ENCODE measurements around the gene KCTD17. TPM values are rescaled to one million over a fixed set of nuclear protein-coding genes. Genes with fewer than 3 reads are reported as not detected.

Gene KCTD17
- total RNA-seq, 1 donor, result 25.0 TPM

DNA sequence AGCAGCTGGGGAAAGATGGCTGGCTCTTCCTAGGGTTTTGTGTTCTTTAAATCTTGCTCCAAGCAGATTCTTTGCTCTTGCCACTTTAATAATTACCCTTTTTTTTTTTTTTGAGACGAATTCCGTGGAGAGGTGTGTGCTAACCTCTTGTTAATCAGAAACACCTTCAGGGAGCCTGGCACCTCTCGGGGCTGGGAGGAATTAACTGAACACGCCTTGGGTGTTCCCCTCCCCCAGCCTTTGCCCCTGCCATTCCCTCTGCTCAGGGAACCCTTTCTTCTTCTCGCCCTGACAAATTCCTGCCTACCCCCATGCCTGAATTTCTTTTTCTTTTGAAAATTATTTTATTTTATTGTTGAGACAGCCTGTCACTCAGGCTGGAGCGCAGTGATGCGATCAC lies 40.5 kb downstream of the KCTD17 start:
- Histone ChIP-seq H3K79me2 (ENCODE audit: insufficient read depth, low read length) (no peaks in the 10 kb centered on the region), H3K27me3 (ENCODE audit: insufficient read depth, low read length) (peaks cover 23% of the 10 kb centered on the region), H2AFZ (ENCODE audit: low read length) (no peak overlapping the region), H3K4me3 (ENCODE audit: insufficient read depth, low read length) (no peak overlapping the region), H3K27ac (ENCODE audit: low read depth, low read length) (no peak overlapping the region), H4K20me1 (ENCODE audit: insufficient read depth, low read length) (no peaks in the 10 kb centered on the region), H3K4me2 (ENCODE audit: insufficient read depth, low read length) (no peak overlapping the region), H3K9me3 (ENCODE audit: low read depth, low read length) (no peaks in the 10 kb centered on the region), H3K36me3 (ENCODE audit: insufficient read depth, low read length) (no peaks in the 10 kb centered on the region), H3K4me1 (ENCODE audit: insufficient read depth, low read length) (no peaks in the 10 kb centered on the region)
- no peak for DNase-seq (ENCODE audit: insufficient read length, low spot score, missing footprints)
- TF ChIP-seq, protein P1, sequence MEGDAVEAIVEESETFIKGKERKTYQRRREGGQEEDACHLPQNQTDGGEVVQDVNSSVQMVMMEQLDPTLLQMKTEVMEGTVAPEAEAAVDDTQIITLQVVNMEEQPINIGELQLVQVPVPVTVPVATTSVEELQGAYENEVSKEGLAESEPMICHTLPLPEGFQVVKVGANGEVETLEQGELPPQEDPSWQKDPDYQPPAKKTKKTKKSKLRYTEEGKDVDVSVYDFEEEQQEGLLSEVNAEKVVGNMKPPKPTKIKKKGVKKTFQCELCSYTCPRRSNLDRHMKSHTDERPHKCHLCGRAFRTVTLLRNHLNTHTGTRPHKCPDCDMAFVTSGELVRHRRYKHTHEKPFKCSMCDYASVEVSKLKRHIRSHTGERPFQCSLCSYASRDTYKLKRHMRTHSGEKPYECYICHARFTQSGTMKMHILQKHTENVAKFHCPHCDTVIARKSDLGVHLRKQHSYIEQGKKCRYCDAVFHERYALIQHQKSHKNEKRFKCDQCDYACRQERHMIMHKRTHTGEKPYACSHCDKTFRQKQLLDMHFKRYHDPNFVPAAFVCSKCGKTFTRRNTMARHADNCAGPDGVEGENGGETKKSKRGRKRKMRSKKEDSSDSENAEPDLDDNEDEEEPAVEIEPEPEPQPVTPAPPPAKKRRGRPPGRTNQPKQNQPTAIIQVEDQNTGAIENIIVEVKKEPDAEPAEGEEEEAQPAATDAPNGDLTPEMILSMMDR (IDR thresholded peaks at IDR 0.05; ENCODE audit: extremely low read depth, low read depth, low read length), result no peak

DNA sequence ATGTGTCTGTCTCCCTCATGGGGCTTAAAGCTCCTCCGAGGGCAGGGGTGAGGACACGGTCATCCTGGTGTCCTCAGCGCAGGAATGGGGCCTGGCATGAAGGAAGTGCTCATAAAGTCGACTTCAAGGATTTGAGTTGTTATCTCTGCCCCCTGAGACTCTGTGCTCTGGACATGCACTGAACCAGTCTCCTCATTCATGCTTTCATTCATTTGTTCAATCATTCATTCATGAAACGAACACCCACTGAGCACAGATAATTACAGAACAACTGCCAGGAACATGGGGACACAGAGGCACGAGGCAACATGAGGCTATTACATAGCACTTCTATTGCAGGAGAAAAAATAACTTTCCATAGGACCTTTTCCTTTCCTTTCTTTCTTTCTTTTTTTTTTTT lies 41.5 kb downstream of the KCTD17 start:
- Histone ChIP-seq H3K27ac (ENCODE audit: low read depth, low read length) (no peak overlapping the region), H4K20me1 (ENCODE audit: insufficient read depth, low read length) (no peaks in the 10 kb centered on the region), H3K27me3 (ENCODE audit: insufficient read depth, low read length) (peaks cover 25% of the 10 kb centered on the region), H3K79me2 (ENCODE audit: insufficient read depth, low read length) (no peaks in the 10 kb centered on the region), H3K4me3 (ENCODE audit: insufficient read depth, low read length) (no peak overlapping the region), H2AFZ (ENCODE audit: low read length) (no peak overlapping the region), H3K36me3 (ENCODE audit: insufficient read depth, low read length) (no peaks in the 10 kb centered on the region), H3K9me3 (ENCODE audit: low read depth, low read length) (no peaks in the 10 kb centered on the region), H3K4me1 (ENCODE audit: insufficient read depth, low read length) (no peaks in the 10 kb centered on the region), H3K4me2 (ENCODE audit: insufficient read depth, low read length) (no peak overlapping the region)
- TF ChIP-seq, protein P1 (IDR thresholded peaks at IDR 0.05; ENCODE audit: extremely low read depth, low read depth, low read length), result no peak
- no peak for DNase-seq (ENCODE audit: insufficient read length, low spot score, missing footprints)

DNA sequence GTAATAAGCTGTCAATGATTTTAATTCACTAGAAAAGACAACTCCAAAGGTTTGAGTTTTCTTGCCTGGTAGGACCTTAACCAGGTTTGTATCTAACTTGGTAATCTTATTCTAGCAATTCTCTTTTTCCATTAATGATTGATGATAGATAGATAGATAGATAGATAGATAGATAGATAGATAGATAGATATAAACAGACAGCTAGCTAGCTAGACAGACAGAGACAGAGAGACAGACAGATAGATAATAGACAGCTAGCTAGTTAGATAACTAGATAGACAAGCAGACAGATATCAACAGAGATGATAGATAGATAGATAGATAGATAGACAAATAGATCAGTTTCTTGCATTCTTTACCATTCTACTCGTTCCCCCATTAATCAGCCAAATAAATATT lies 42.7 kb downstream of the KCTD17 start:
- H3K36me3 ChIP-seq (ENCODE audit: insufficient read depth, low read length), result no peaks in the 10 kb centered on the region
- no peaks in the 10 kb centered on the region for H3K9me3 ChIP-seq (ENCODE audit: low read depth, low read length)
- DNase-seq (ENCODE audit: insufficient read length, low spot score, missing footprints), result no peak
- TF ChIP-seq, protein P1 (IDR thresholded peaks at IDR 0.05; ENCODE audit: extremely low read depth, low read depth, low read length), result no peak
- no peak overlapping the region for H3K4me2 ChIP-seq (ENCODE audit: insufficient read depth, low read length)
- H2AFZ ChIP-seq (ENCODE audit: low read length), result no peak overlapping the region
- H3K27ac ChIP-seq (ENCODE audit: low read depth, low read length), result no peak overlapping the region
- H3K4me3 ChIP-seq (ENCODE audit: insufficient read depth, low read length), result no peak overlapping the region
- no peaks in the 10 kb centered on the region for H3K4me1 ChIP-seq (ENCODE audit: insufficient read depth, low read length)
- peaks cover 37% of the 10 kb centered on the region for H3K27me3 ChIP-seq (ENCODE audit: insufficient read depth, low read length)
- no peaks in the 10 kb centered on the region for H3K79me2 ChIP-seq (ENCODE audit: insufficient read depth, low read length)
- no peaks in the 10 kb centered on the region for H4K20me1 ChIP-seq (ENCODE audit: insufficient read depth, low read length)

DNA sequence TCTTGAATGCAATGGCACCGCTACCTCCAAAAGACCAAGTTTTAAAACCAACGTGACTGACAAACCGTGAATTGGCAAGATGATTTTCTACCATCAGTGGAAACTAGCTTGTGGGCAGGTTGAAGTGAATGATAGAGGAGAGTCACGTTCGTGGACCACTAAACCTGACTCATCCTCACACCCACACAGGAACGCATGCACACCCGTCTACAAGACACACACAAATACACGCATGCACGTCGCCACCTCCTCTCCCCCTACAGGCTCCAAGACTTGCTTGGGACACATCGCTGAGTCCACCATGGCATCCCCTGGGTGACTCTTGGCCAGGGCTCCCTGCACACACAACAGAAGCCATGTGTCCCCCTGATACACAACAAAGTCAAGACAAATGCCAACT lies 43.6 kb downstream of the KCTD17 start:
- Histone ChIP-seq H4K20me1 (ENCODE audit: insufficient read depth, low read length) (no peaks in the 10 kb centered on the region), H3K4me1 (ENCODE audit: insufficient read depth, low read length) (no peaks in the 10 kb centered on the region), H3K4me2 (ENCODE audit: insufficient read depth, low read length) (no peak overlapping the region), H3K9me3 (ENCODE audit: low read depth, low read length) (no peaks in the 10 kb centered on the region), H3K4me3 (ENCODE audit: insufficient read depth, low read length) (no peak overlapping the region), H3K36me3 (ENCODE audit: insufficient read depth, low read length) (no peaks in the 10 kb centered on the region), H3K27me3 (ENCODE audit: insufficient read depth, low read length) (peaks cover 43% of the 10 kb centered on the region), H3K79me2 (ENCODE audit: insufficient read depth, low read length) (no peaks in the 10 kb centered on the region), H3K27ac (ENCODE audit: low read depth, low read length) (no peak overlapping the region), H2AFZ (ENCODE audit: low read length) (no peak overlapping the region)
- no peak for DNase-seq (ENCODE audit: insufficient read length, low spot score, missing footprints)
- TF ChIP-seq, protein P1 (IDR thresholded peaks at IDR 0.05; ENCODE audit: extremely low read depth, low read depth, low read length), result no peak

Measured in osteoblast (primary cell).